ENCODE results near the gene DAB2IP.
"Not testable (repeated sequence)": the region's sequence is repeated elsewhere in the genome, so short reads cannot be mapped to it uniquely, and the experiment has no call there.

The DAB2IP gene

DNA sequence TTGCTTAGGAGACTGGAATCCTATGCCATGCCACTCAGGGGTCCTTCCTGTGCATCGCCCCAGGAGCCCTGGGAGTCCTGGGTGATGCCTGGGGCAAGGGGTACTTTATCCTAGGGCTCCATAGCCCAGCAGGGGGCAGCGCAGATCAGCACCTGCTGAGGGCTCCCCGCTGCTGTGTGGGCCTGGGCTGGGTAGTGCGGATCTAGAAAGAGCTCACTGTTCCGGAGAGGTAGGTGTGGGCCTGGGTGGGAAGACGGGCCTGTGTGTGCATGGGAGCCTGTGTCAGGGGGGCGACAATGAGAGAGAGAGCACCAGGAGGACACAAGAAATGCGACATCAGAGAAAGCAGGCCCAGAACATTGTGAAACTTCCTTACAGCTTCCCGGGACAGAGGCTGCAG is 11.4 kb upstream of the DAB2IP start:
- H3K27ac ChIP-seq: no peak overlapping the region
- TF ChIP-seq, protein P1, sequence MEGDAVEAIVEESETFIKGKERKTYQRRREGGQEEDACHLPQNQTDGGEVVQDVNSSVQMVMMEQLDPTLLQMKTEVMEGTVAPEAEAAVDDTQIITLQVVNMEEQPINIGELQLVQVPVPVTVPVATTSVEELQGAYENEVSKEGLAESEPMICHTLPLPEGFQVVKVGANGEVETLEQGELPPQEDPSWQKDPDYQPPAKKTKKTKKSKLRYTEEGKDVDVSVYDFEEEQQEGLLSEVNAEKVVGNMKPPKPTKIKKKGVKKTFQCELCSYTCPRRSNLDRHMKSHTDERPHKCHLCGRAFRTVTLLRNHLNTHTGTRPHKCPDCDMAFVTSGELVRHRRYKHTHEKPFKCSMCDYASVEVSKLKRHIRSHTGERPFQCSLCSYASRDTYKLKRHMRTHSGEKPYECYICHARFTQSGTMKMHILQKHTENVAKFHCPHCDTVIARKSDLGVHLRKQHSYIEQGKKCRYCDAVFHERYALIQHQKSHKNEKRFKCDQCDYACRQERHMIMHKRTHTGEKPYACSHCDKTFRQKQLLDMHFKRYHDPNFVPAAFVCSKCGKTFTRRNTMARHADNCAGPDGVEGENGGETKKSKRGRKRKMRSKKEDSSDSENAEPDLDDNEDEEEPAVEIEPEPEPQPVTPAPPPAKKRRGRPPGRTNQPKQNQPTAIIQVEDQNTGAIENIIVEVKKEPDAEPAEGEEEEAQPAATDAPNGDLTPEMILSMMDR (conservative IDR thresholded peaks at IDR 0.05): peak; percentile 74

DNA sequence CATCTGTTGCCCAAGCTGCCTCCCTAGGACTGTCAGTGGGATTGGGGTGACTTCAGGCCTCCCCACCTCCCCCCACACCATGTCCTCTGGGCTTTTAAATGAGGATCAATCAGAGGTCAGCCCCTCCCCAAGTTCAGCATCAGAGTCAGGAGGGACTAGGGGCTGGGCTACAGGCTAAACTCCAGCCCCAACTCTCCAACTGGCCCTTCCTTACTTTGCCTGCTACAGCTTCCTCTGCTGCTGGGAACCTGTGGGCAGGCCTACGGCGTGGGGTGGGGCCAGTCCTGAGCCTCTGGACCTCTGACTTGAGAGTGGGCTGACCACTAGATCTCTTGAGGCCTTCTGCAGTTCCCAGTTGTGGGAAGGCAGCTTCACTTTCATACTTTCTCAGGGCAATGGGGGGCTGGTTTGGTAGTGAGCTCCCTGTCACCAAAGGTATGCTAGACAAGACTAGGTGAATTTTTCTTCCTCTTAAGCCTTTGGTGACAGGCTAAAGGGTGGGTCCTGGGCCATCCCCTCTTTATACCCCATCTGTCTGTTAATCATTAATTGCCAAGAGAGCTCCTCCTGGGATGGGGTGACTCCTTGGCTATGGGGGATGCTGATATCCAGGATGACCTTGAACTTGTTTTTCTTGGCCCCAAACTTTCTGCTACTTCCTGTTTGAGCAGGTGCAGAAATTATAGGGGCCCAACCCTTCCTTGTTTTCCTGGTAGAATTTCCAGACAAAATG is 10.8 kb upstream of the DAB2IP start:
- TF ChIP-seq, protein P1 (conservative IDR thresholded peaks at IDR 0.05): no peak
- no peak overlapping the region for H3K27ac ChIP-seq

DNA sequence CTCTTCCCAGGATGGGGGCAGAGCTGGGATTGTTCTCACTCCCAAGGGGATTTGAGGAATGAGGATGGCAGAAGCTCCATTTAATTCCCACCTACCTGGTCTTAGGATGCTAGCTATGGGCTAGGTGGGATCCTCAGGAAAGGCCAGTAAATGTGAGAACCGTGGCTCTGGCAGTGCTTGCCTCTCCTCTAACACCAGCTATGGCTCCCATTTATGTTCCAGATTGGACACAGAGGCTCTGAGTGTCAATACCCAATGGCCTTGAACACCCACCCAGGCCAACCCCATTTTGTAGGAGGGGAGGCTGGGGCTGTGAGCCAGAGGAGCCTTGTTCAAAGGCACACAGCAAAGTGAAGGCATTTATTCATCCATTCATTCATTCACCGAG is 10.2 kb upstream of the DAB2IP start:
- TF ChIP-seq, protein P1 (conservative IDR thresholded peaks at IDR 0.05): no peak
- H3K27ac ChIP-seq: no peak overlapping the region

DNA sequence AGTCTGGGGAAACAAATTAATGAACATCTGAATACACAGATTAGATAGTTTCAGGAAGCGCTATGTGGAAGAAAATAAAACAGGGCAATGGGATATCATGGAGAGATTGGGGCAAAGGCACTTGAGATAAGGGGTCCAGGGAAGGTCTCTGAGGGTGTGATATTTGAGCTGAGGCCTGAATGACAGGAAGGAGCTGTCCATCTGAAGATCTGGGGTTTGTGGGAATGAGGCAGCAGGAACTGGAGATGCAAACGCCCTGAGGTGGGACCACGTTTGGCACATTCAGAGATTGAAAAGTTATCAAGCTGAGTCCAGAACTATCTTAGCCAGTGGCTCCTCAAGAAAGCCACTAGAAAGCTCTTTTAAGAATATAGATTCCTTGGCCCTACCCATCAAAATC is 8.7 kb upstream of the DAB2IP start:
- TF ChIP-seq, protein P1 (conservative IDR thresholded peaks at IDR 0.05): no peak
- no peak overlapping the region for H3K27ac ChIP-seq

DNA sequence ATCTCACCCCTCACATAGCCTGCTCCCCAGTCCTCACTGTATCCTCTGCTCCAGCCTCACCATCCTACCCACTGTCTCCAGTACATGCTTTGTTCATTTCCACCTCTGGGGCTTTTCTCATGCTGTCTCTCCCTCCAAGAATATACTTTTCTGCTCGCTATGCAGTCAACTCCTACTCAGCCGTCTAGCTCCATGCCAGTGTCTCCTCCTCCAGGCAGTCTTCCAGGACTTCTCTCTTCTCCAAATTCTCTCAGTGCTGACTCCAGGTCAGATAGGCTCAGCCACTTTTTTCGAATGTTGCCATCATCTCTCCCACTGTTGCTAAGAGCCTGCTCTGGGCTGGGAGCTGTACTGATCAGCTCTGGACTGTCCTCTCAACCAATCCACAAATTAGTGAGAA is 8.0 kb upstream of the DAB2IP start:
- TF ChIP-seq, protein P1 (conservative IDR thresholded peaks at IDR 0.05): no peak
- no peak overlapping the region for H3K27ac ChIP-seq

DNA sequence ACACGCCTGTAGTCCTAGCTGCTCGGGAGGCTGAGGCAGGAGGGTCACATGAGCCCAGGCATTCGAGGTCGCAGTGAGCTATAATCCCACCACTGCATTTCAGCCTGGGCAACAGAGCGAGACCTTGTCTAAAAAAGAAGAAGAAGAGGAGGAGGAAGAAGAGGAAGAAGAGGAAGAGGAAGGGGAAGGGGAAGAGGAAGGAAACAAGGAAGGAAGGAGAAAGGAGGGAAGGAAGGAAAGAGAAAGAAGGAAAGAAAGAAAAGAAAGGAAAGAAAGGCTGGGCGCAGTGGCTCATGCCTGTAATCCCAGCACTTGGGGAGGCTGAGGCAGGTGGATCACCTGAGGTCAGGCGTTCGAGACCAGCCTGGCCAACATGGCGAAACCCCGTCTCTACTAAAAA is 7.4 kb upstream of the DAB2IP start:
- H3K27ac ChIP-seq: not testable (repeated sequence)

DNA sequence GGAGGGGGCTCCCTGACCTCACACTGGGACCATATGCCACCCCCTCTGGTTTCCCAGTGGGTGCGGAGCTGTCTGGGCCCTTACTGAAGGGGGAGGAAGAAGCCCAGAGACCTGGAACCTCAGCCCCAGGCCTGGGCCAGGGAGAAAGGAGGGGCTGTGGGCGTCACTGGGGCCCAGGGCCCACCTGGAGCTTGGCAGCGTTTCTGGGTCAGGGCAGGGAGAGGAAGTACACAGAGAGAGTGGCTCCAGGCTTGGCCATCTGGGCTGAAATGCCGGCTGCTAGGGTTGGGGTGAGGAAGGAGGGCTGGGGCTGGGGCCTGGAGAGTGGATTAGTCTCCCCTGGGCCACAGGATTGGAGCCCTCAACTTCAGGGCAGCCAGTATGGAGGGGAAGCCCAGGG is 6.4 kb upstream of the DAB2IP start:
- H3K27ac ChIP-seq: no peak overlapping the region
- TF ChIP-seq, protein P1 (conservative IDR thresholded peaks at IDR 0.05): no peak

Measured in VCaP (cell line).